KOPT-K1 (cell line): ENCODE results near the gene CHD6.

Experiments used
- H3K27ac ChIP-seq: fragments of 200-600 bp; sonication (generic); 2 replicates; pipeline ENCODE4 v1.5.1; 2016; ENCODE audit warnings: antibody characterized with exemption, mild to moderate bottlenecking, low read depth, low read length; ENCODE audit not compliant: poor library complexity, severe bottlenecking
- H3K36me3 ChIP-seq: fragments of 200-600 bp; sonication (generic); 2 replicates; pipeline ENCODE4 v1.5.1; 2017; ENCODE audit warnings: antibody characterized with exemption, mild to moderate bottlenecking, low read length, moderate library complexity; ENCODE audit not compliant: insufficient read depth
- H3K9me3 ChIP-seq: fragments of 200-600 bp; sonication (generic); 2 replicates; pipeline ENCODE4 v1.5.1; 2017; ENCODE audit warnings: antibody characterized with exemption, low read length, mild to moderate bottlenecking; ENCODE audit not compliant: insufficient read depth, poor library complexity, severe bottlenecking

Gene CHD6, protein sequence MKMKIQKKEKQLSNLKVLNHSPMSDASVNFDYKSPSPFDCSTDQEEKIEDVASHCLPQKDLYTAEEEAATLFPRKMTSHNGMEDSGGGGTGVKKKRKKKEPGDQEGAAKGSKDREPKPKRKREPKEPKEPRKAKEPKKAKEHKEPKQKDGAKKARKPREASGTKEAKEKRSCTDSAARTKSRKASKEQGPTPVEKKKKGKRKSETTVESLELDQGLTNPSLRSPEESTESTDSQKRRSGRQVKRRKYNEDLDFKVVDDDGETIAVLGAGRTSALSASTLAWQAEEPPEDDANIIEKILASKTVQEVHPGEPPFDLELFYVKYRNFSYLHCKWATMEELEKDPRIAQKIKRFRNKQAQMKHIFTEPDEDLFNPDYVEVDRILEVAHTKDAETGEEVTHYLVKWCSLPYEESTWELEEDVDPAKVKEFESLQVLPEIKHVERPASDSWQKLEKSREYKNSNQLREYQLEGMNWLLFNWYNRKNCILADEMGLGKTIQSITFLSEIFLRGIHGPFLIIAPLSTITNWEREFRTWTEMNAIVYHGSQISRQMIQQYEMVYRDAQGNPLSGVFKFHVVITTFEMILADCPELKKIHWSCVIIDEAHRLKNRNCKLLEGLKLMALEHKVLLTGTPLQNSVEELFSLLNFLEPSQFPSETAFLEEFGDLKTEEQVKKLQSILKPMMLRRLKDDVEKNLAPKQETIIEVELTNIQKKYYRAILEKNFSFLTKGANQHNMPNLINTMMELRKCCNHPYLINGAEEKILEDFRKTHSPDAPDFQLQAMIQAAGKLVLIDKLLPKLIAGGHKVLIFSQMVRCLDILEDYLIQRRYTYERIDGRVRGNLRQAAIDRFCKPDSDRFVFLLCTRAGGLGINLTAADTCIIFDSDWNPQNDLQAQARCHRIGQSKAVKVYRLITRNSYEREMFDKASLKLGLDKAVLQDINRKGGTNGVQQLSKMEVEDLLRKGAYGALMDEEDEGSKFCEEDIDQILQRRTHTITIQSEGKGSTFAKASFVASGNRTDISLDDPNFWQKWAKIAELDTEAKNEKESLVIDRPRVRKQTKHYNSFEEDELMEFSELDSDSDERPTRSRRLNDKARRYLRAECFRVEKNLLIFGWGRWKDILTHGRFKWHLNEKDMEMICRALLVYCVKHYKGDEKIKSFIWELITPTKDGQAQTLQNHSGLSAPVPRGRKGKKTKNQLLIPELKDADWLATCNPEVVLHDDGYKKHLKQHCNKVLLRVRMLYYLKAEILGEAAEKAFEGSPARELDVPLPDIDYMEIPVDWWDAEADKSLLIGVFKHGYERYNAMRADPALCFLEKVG (N-terminal part only)

DNA sequence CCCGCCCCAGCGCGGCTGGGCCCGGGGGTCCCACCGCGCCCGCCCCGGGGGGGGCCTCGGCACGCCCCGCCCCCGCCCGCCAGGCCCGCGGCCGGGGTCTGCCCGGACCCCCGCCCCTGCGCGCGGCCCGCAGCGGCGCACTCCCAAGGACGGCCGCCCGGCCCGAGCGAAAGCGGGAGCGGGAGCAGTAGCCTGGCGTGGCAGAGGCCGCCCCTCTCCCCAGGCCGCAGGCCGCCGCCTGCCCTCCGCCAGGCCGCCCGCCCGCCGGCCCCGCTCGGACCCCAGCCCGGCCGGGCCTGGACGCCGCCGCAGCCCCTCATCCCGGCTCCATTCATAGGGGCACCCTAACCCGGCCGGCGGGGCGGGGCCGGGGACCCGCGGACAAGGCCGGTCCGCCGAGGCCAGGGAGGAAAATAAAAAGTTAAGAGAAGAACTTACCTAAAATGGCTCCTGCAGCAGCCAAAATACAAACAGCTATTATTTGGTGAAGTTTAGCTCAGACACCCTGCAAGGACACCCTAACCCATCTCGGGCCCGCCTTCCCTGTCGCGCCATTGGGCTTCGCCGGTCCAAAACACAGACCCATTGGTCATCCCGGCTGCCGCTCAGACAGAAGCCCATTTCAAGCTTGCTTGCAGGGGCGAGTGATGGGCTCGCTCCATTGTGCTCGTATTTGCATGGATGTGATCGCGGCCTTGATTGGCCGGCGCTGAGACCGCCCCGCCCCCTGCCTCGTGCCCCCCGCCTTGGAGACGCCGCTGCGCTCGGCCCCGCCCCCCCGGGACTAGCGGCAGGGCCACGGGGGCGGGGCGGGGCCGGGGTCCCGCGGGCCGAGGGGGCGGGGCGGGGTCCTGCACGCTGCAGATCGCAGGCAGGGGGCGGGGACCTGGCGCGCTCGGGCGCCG, at the start of gene CHD6:
Gene CHD6, minus strand, starts transcription at position 476 of the 905 bp plus-strand sequence. CDS start 67,040 bp downstream, outside the sequence.
- Histone ChIP-seq H3K36me3 (no peaks in the 10 kb centered on the region), H3K9me3 (no peaks in the 10 kb centered on the region), H3K27ac (peak within 1 kb of the TSS; percentile 76)

DNA sequence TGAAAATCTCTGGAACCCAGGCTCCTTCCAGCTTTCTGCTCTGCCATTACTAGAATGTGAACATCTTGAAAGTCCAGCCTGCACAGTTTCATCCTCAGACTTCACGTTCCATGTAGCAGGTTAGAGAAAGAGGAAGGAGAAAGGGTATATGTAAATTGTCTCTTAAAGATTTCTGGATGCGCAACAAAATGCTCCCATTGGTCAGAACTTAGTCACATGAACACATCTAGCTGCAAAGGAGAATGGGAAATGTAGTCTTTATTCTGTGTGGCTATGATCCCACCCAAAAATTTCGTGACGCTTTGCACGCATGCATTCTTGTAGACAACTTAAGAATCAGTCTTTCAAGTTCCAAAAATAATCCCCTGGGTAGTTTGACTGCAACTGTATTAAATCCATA, 46.4 kb upstream of the CHD6 start:
- Histone ChIP-seq H3K27ac (no peak overlapping the region), H3K36me3 (no peaks in the 10 kb centered on the region), H3K9me3 (no peaks in the 10 kb centered on the region)

DNA sequence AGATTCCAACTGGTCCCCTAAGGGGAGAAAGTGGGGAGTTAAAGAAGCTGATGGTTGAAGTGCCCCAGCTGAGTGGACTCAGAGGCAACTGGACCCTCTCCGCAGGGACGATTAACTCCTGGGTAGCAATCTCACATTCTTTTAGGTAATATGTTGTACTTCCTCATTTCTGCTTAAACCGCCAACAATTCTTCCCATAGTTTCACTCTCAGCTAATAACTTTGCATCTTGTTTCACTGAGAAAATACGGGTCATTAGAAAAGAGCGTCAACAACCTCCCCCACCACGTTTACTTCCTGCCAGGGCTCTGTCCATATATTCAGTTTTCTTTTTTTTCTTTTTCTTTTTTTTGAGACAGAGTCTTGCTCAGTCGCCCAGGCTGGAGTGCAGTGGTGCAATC, 39.5 kb upstream of the CHD6 start:
- no peaks in the 10 kb centered on the region for H3K9me3 ChIP-seq
- H3K36me3 ChIP-seq, result no peaks in the 10 kb centered on the region
- H3K27ac ChIP-seq, result no peak overlapping the region

DNA sequence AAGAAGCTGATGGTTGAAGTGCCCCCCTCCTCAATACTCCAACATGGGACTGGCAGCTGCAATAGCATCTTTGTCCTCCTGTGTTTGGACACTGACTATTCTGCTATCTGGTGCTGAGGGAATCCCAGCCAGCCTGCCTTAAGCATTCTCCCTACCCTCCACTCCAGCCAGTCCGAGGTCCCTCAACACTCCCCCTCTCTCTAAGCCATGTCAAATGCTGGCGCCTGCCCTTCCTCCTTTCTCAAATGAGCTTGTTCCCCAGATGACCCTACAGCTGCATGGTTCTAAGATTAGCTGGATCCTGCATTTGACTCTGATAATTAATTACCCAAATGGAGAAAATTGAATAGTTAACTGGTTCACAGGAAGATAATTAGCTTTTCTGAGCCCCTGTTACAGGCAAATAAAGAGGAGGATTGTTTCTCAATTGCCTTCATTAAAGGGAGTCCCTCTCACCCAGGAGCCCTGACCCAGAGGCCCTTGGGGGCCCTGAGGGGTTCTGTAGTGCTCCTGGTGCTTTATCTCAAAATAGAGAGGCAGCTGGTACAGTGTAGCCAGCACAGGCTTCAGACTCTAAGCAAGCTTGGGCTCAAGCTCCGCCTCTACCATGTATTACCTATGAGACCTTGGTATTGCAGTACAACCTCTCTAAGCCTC, 37.9 kb upstream of the CHD6 start:
- Histone ChIP-seq H3K9me3 (no peaks in the 10 kb centered on the region), H3K27ac (no peak overlapping the region), H3K36me3 (no peaks in the 10 kb centered on the region)

DNA sequence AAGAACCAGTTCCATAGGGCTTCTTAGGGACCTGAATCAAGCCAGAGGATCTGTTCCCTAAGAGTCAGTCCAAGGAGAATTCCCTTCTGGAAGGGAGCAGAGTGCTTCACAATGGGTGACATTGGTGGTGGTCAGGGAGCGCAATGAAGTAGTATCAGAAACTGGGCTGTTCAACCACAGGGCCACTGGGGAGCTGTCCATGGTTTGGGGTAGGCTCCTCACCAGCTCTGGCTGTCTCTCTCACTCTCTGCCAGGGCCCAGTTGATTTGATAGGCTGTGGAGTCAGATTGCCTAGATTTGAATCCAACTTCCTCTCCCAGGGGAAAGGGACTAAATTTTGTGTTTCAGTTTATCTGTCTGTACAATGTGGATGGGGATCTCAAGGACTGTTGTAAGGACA, 36.7 kb upstream of the CHD6 start:
- Histone ChIP-seq H3K27ac (no peak overlapping the region), H3K9me3 (no peaks in the 10 kb centered on the region), H3K36me3 (no peaks in the 10 kb centered on the region)

DNA sequence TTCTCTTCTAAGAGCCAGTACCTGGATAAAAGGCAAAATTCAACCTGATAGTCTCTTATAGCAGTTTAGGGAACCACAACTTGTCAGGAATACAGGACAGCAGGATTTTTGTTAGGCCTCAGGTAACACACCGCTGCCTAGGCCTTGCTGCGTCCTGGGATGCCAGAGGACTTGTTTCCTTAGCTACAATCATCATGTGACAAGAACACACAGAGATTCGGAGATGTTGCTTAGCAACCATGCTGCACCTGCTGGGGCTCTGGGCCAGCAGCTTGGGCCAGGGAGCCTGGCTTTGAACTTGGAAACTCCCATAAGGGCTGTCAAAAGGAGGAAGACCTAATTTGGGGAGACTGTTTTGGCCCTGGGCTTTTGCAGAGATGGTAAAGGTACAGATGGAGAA, 36.1 kb upstream of the CHD6 start:
- no peaks in the 10 kb centered on the region for H3K9me3 ChIP-seq
- no peak overlapping the region for H3K27ac ChIP-seq
- no peaks in the 10 kb centered on the region for H3K36me3 ChIP-seq

DNA sequence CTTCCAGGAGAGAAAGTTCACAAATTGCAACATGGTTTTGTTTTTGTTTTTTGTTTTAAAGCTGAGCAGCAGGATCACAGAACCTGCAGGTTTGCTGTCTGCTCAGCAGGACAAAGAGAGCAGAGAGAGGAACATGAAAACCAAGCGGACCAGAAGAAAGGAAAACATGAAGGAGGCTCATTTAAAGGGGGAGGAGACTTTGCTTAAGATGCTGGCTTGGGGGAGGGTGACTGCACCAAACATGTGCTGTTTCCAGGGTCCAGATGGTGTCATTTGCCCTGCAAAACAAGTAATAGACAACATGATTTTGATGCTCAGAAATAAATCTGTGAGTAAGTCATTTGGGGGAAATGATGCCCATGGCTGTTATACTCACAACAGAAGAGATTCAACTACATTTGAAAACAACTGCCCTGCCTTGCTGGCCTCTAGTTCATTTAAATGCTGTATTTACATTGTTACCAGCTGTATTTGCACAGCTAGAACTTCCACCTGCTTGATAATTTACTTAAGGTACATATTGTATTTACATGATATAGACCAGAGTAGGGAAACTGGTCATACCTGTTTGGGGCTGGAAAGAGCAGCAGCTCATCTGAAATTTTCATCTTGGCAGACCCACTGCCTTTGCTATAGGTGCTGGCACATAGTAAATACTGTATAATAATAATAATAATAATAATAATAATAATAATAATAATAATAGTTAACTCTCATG, 32.2 kb upstream of the CHD6 start:
- no peak overlapping the region for H3K27ac ChIP-seq
- H3K9me3 ChIP-seq, result no peaks in the 10 kb centered on the region

DNA sequence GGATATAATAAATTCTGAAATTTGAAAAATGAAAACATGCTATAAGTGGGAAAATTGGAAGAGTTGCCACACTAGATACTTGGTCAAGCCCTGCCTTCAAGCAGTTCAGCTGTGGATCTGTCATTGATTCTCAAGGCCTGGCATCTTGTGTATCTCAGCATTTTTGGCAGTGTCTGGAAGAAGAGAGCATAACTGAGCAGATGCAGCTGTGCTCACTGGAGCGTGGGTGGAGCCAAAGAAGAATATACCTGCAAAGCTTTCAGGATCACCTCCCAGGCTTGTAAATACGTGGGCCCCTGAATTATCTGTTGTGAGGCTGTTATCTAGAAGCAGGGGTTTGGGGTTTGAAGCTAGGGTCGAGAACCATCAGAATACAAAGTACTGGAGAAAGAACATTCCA, 31.3 kb upstream of the CHD6 start:
- Histone ChIP-seq H3K9me3 (no peaks in the 10 kb centered on the region), H3K27ac (no peak overlapping the region), H3K36me3 (no peaks in the 10 kb centered on the region)

More for the DNA sequence above, 32.2 kb upstream of the CHD6 start:
- no peaks in the 10 kb centered on the region for H3K36me3 ChIP-seq

DNA sequence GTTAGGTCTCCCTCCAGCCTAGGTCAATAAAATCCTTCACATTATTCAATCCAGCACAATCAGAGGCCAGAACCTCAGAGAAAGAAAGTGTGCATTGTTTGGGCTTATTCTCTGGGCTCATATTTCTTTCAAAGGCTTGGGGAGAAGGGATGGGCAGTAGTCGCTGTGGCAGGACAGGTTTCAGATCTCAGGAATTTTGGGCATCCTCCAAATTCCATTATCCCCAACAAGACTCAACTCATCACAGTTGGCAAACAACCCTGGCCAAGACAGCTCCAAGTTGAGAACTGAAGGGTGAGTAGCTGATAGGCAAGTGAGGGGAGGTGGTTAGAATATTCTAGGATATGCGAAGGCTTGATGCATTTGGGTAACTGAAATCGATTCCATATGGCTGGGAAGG, 27.2 kb upstream of the CHD6 start:
- H3K27ac ChIP-seq, result no peak overlapping the region
- H3K36me3 ChIP-seq, result no peaks in the 10 kb centered on the region
- H3K9me3 ChIP-seq, result no peaks in the 10 kb centered on the region

DNA sequence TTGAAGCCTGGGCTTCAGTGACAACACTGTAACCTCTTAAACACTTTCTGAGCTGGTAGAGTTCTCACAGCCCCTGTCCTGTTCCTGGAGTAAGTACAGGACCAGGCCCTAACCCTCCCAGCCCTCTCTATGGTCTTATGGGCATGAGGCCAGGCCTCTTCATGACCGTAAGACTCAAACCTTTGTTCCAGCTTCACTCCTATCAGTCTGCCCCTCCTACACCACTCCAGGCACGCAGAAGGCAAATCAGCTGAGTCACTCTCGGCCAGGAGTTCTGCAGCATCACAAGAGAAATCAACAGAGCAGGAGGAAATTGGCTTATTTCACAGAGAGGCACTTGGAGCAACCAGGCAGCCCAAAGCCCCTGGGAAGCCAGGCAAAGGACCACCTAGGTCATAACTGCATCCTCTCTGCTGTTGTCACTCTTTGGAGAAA, 25.3 kb upstream of the CHD6 start:
- no peaks in the 10 kb centered on the region for H3K36me3 ChIP-seq
- no peak overlapping the region for H3K27ac ChIP-seq
- H3K9me3 ChIP-seq, result no peaks in the 10 kb centered on the region

DNA sequence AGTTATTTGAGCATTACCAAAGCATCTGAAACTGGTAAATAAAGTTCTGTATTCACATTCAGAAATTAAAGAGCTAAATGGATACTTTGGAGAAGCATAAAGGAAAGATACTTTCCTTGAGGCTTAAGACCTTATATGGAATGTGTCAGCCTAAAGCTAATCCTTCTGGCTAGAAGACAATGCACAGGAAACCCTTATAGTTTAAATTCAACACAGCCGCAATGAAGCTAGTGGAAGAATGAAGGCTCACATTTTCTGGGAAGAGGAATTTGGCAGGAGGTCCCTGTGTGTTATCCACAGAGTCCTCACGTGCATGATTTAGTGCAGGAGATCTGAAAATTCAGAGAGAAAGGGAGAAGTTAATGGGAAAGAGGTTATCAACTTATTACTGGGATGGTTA, 21.5 kb upstream of the CHD6 start:
- Histone ChIP-seq H3K9me3 (no peaks in the 10 kb centered on the region), H3K27ac (no peak overlapping the region)

DNA sequence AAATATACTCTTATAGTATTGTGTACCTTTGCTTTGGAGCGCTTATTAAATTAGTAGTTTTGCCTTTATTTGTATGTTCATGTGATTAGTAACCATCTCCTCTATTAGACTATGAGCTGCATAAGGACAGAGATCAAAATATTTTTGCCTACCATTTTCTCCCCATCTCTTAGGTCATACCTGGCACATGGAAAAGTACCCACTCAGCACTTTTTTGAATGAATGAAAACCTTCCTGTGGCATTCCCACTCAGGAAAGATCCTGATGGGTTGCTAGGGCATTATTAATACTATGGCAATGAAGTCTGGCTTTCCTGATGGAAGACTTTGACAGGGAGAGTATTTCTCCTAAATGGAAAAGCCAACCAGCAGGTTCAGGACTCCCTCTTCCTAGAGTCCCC, 20.3 kb upstream of the CHD6 start:
- Histone ChIP-seq H3K9me3 (no peaks in the 10 kb centered on the region), H3K36me3 (no peaks in the 10 kb centered on the region), H3K27ac (no peak overlapping the region)

More for the DNA sequence above, 21.5 kb upstream of the CHD6 start:
- H3K36me3 ChIP-seq, result no peaks in the 10 kb centered on the region

DNA sequence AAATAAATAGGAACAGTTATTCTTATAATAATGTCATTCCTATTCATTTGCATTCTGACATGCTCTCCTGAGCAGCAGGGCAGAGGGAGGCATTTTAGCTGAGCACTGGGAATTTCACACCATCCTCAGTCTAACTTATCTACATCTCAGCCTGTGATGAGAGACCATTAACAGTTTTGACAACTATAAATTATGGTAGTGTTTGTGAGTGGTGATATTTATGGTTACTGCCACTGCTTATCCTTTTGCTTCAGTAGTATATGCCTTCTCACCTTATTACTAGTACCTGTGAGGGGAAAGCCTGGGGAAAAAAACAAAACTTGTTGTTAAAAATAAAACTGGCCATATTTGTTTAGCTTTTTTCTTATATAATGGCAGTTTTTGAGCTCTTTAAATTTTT, 17.0 kb upstream of the CHD6 start:
- H3K36me3 ChIP-seq, result no peaks in the 10 kb centered on the region
- no peak overlapping the region for H3K27ac ChIP-seq
- no peaks in the 10 kb centered on the region for H3K9me3 ChIP-seq
